CD4-positive, alpha-beta T cell (primary cell): ENCODE results near the gene SEPTIN3. TPM values are rescaled to one million over a fixed set of nuclear protein-coding genes. Genes with fewer than 3 reads are reported as not detected.

Source experiments
- ATAC-seq: fragments of 200-7000 bp; cut with Tn5 transposase; one replicate; pipeline ENCODE4 v1.10.0; 2022; ENCODE audit warnings: mild to moderate bottlenecking; ENCODE audit not compliant: poor library complexity
- CTCF ChIA-PET: fragments of 350-600 bp; sonication (Branson Sonifier 250); formaldehyde crosslinking; loops from one replicate; lab custom pipeline; 2021; ENCODE audit warnings: antibody characterized with exemption, inconsistent platforms; lab: Charles Lee
- POLR2A ChIA-PET: fragments of 350-600 bp; sonication (Branson Sonifier 250); formaldehyde crosslinking; loops from one replicate; lab custom pipeline; 2021; ENCODE audit warnings: antibody characterized with exemption, inconsistent platforms; lab: Charles Lee
- DNase-seq, 14 experiments: peaks; one replicate each; pipeline ENCODE4 v3.0.0-alpha.2; 2013 to 2020; ENCODE audit warnings: mixed read lengths in 2 of 14
- H3K27ac ChIP-seq, 2 donors: one replicate each; pipeline versions ENCODE4 v1.5.1 to v1.7.0; 2013; ENCODE audit warnings: low read length in 2 of 2, low read depth in 1 of 2, mild to moderate bottlenecking in 1 of 2
- H3K27me3 ChIP-seq, 2 experiments: 1 replicate in 1 of 2; 2 replicates in 1 of 2; pipeline versions ENCODE4 v1.6.1 to v1.7.0; 2013; ENCODE audit warnings: low read length in 2 of 2, control low read depth in 1 of 2, mild to moderate bottlenecking in 1 of 2, moderate library complexity in 1 of 2; ENCODE audit not compliant: insufficient read depth in 2 of 2, control insufficient read depth in 1 of 2
- H3K36me3 ChIP-seq: one replicate; pipeline ENCODE4 v1.6.1; 2013; ENCODE audit warnings: low read length, control low read depth; ENCODE audit not compliant: insufficient read depth
- H3K4me1 ChIP-seq: one replicate; pipeline ENCODE4 v1.6.1; 2013; ENCODE audit warnings: low read length, control low read depth; ENCODE audit not compliant: insufficient read depth
- H3K4me3 ChIP-seq: one replicate; pipeline ENCODE4 v1.5.1; 2013; ENCODE audit warnings: mild to moderate bottlenecking, low read length, moderate library complexity
- H3K9me3 ChIP-seq, 2 experiments: 1 replicate in 1 of 2; 2 replicates in 1 of 2; pipeline versions ENCODE4 v1.6.1 to v1.7.0; 2013; ENCODE audit warnings: low read length in 2 of 2, mild to moderate bottlenecking in 2 of 2, control low read depth in 1 of 2, moderate library complexity in 1 of 2; ENCODE audit not compliant: control insufficient read depth in 1 of 2, insufficient read depth in 1 of 2
- H3K27ac Mint-ChIP-seq: one replicate; pipeline ENCODE4 v1.8.0; 2020; ENCODE audit warnings: mixed read lengths
- H3K27me3 Mint-ChIP-seq: one replicate; pipeline ENCODE4 v1.8.0; 2021; ENCODE audit warnings: mixed read lengths
- H3K36me3 Mint-ChIP-seq: one replicate; pipeline ENCODE4 v1.8.0; 2021; ENCODE audit warnings: low read depth, mixed read lengths
- H3K4me1 Mint-ChIP-seq: one replicate; pipeline ENCODE4 v1.8.0; 2021; ENCODE audit warnings: low read depth, mixed read lengths
- H3K4me3 Mint-ChIP-seq: one replicate; pipeline ENCODE4 v1.8.0; 2020; ENCODE audit warnings: mild to moderate bottlenecking, mixed read lengths
- H3K9me3 Mint-ChIP-seq: one replicate; pipeline ENCODE4 v1.8.0; 2020; ENCODE audit warnings: mixed read lengths
- intact Hi-C, 2 experiments: fragments of 100-400 bp; cut with DNase I in 1 of 2; cut with micrococcal nuclease in 1 of 2; formaldehyde crosslinking; loops; one replicate each; pipeline versions ENCODE4 v1.15.1 to v1.9.0; 2023 to 2025; cut with DNase I, micrococcal nuclease
- total RNA-seq, 174 experiments: library from RNA in 2 of 174; stranded (reverse) in 2 of 174; gene quantifications; one replicate each; pipeline ENCODE4 v1.2.3 and lab custom pipeline; 2021 to 2026
- TF ChIP-seq, protein P1 (sequence below): fragments of 200-600 bp; IDR thresholded peaks from one replicate; pipeline ENCODE4 v1.8.0; 2022; ENCODE audit warnings: antibody characterized with exemption, mild to moderate bottlenecking

SEPTIN3 gene
- total RNA-seq, 2 experiments from 2014 or later, result 0.20 to 0.22 TPM

DNA sequence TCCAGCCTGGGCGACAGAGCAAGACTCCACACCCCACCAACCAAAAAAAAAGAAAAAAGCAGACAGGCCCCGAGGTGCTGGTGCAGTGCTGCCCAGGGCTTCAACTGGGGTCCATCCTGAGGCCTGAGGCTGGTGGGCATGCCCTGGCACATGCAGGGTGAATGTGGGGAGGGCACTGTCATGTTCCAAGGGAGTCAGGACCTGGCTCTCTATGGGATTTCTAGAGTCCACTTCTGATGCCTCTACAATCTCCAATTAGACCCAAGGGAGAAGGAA is 32.4 kb upstream of the SEPTIN3 start:
- peaks cover 33% of the 10 kb centered on the region for H3K4me1 Mint-ChIP-seq
- no peaks in the 10 kb centered on the region for H3K27me3 Mint-ChIP-seq
- Histone ChIP-seq H3K4me1 (peaks cover 35% of the 10 kb centered on the region), H3K36me3 (no peaks in the 10 kb centered on the region), H3K4me3 (no peak overlapping the region), H3K27ac (no peak overlapping the region), H3K27me3 (no peaks in the 10 kb centered on the region), H3K9me3 (no peaks in the 10 kb centered on the region)
- H3K27ac Mint-ChIP-seq, result peak overlapping the region; percentile 69
- ATAC-seq, result no peak
- no peak for DNase-seq
- H3K36me3 Mint-ChIP-seq, result peaks cover 4% of the 10 kb centered on the region
- ChIA-PET CTCF (interaction anchor here (6.7 kb wide), 1 partner anchor 11 kb away, joined by 63 read pairs; the partner anchor contains the start of gene TNFRSF13C), POLR2A (interaction anchor here (2.3 kb wide), 1 partner anchor 11 kb away, joined by 7 read pairs; the partner anchor contains the start of gene TNFRSF13C)
- H3K9me3 Mint-ChIP-seq, result no peaks in the 10 kb centered on the region
- intact Hi-C loops, result no loop called here
- TF ChIP-seq, protein P1, sequence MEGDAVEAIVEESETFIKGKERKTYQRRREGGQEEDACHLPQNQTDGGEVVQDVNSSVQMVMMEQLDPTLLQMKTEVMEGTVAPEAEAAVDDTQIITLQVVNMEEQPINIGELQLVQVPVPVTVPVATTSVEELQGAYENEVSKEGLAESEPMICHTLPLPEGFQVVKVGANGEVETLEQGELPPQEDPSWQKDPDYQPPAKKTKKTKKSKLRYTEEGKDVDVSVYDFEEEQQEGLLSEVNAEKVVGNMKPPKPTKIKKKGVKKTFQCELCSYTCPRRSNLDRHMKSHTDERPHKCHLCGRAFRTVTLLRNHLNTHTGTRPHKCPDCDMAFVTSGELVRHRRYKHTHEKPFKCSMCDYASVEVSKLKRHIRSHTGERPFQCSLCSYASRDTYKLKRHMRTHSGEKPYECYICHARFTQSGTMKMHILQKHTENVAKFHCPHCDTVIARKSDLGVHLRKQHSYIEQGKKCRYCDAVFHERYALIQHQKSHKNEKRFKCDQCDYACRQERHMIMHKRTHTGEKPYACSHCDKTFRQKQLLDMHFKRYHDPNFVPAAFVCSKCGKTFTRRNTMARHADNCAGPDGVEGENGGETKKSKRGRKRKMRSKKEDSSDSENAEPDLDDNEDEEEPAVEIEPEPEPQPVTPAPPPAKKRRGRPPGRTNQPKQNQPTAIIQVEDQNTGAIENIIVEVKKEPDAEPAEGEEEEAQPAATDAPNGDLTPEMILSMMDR, result no peak
- H3K4me3 Mint-ChIP-seq, result no peak overlapping the region

DNA sequence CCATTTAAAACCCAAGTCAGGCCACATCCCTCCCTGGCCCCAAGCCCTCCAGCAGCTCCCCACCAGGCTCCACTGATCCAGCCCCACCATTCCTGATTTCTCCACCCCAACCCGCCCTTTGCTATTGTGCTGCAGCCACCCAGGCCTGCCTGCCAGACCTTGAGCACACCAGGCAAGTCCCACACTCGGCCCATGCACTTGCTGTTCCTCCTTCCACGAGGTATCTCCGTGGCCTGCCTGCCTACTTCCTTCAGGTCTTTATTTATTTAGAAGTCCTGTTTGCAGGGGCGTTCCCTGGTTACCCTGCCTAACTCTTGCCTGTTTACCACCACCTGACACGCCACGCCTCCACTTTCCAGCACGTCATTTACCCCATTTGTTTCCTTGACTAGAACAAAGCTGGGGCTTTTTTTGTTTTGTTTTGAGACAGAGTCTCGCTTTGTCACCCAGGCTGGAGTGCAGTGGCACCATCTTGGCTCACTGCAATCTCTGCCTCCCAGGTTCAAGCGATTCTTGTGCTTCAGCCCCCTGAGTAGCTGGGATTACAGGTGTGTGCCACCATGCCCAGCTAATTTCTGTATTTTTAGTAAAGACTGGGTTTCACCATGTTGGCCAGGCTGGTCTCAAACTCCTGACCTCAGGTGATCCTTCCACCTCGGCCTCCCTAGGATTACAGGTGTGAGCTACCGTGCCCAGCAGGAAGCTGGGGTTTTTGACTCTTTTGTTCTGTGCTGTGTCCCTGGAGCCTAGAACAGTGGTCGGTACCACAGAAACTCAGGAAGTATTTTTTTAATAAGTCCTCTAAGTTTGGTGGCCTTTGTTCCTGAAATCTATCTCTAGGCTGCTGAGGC is 29.0 kb upstream of the SEPTIN3 start:
- no peaks in the 10 kb centered on the region for H3K27me3 Mint-ChIP-seq
- ATAC-seq, result peak; percentile 76
- intact Hi-C loops, result loop anchor here in 1 of 2 experiments (2.0 kb wide), 2 partner anchors 13 to 193 kb away; partner anchors contain the start of gene TNFRSF13C
- H3K9me3 Mint-ChIP-seq, result no peaks in the 10 kb centered on the region
- H3K4me1 Mint-ChIP-seq, result peaks cover 34% of the 10 kb centered on the region
- ChIA-PET CTCF (interaction anchor here (0.5 to 6.7 kb wide), 20 partner anchors 13 to 350 kb away, joined by 3 to 63 read pairs (median 5); partner anchors contain the start of genes PMM1, SREBF2 and TNFRSF13C), POLR2A (interaction anchor here (0.7 to 3.4 kb wide), 32 partner anchors 13 to 1083 kb away, joined by 3 to 107 read pairs (median 8); partner anchors contain the start of genes CCDC134, MEI1, PMM1 and SHISA8)
- TF ChIP-seq, protein P1, result no peak
- H3K9me3 ChIP-seq, result no peaks in the 10 kb centered on the region
- peak overlapping the region; percentile 45 for H3K4me3 ChIP-seq
- peaks cover 36% of the 10 kb centered on the region for H3K4me1 ChIP-seq
- DNase-seq, result peak; percentile 85 to 99 (median 90)
- H3K27ac Mint-ChIP-seq, result peak overlapping the region; percentile 97
- H3K36me3 ChIP-seq, result no peaks in the 10 kb centered on the region
- no peaks in the 10 kb centered on the region for H3K27me3 ChIP-seq
- peak overlapping the region; percentile 96 to 99 for H3K27ac ChIP-seq
- H3K4me3 Mint-ChIP-seq, result peak overlapping the region; percentile 79
- H3K36me3 Mint-ChIP-seq, result peaks cover 4% of the 10 kb centered on the region

DNA sequence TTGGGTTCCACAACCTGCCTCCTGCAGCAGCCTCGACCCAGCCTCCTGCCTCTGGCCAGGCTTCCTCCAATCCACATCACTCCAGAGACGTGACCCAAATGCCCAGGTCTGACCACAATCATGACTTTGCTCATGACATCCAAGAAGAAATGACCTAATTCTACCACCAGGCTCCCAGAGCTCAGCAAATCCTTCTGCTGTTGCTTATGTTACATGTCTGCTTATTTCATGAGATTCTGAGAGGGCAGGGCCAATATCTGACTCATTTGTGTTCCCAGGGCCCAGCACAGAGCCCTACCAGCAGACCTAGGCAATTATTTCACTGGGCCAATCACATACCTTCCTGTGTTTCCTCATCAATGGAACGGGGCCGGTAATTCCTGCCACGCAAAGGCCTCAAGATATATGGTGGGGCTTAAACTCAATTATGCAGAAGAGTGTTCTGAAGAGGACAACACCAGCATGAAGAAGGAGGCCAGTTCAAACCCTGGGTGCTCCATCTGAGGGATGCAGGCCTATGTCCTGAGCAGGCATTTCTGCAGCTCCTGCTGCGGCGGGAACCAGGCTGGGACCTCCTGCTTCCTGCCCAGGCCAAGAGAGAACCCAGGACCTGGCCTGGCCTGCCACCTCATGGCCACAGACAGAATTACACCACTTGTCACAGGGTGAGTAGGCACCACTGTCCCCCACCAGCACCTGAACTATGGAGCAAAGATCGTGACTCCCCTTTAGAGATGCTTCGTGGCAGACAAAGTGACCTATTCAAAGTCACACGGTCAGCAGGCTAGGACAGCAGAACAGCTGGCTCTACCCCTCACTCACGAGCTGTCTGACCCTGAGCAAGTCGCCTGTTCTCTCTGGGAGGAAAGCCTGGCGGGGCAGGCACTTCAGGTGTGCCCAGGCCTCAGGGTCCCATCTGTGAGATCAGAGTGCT is 28.1 kb upstream of the SEPTIN3 start:
- TF ChIP-seq, protein P1, result peak; percentile 98
- Mint-ChIP-seq H3K27me3 (no peaks in the 10 kb centered on the region), H3K4me1 (peaks cover 39% of the 10 kb centered on the region), H3K4me3 (peak overlapping the region; percentile 78), H3K27ac (peak overlapping the region; percentile 97), H3K36me3 (peaks cover 4% of the 10 kb centered on the region), H3K9me3 (no peaks in the 10 kb centered on the region)
- peak overlapping the region; percentile 96 to 99 for H3K27ac ChIP-seq
- H3K36me3 ChIP-seq, result no peaks in the 10 kb centered on the region
- H3K4me1 ChIP-seq, result peaks cover 43% of the 10 kb centered on the region
- peak; percentile 80 to 92 (median 86) for DNase-seq
- H3K27me3 ChIP-seq, result no peaks in the 10 kb centered on the region
- ChIA-PET POLR2A (interaction anchor here (0.5 to 3.4 kb wide), 33 partner anchors 14 to 1084 kb away, joined by 3 to 107 read pairs (median 7); partner anchors contain the start of genes CCDC134, MEI1, PMM1 and SHISA8), CTCF (interaction anchor here (0.5 to 6.7 kb wide), 24 partner anchors 12 to 351 kb away, joined by 3 to 63 read pairs (median 4); partner anchors contain the start of genes PMM1, SREBF2 and TNFRSF13C)
- intact Hi-C loops, result loop anchor here (1.0 to 2.0 kb wide), 8 partner anchors 14 to 275 kb away; partner anchors contain the start of gene TNFRSF13C (in 1 of the 2)
- peak overlapping the region; percentile 18 for H3K4me3 ChIP-seq
- no peaks in the 10 kb centered on the region for H3K9me3 ChIP-seq
- peak; percentile 61 for ATAC-seq
